Measurements from ENCODE around the gene CES5A.
"Not testable (repeated sequence)": the region's sequence is repeated elsewhere in the genome, so short reads cannot be mapped to it uniquely, and the experiment has no call there.

CES5A gene

GRCh38 chr16:55811811-55812210 is 63.4 kb downstream of the CES5A start:
- no peak overlapping the region for H3K4me3 ChIP-seq (ENCODE audit: low read depth, low read length)
- DNase-seq (ENCODE audit: low read depth): no peak
- no peak for TF ChIP-seq CTCF (IDR thresholded peaks at IDR 0.05; ENCODE audit: insufficient read depth, low read depth, low read length, missing control alignments)

- no peak overlapping the region for H3K4me3 ChIP-seq (ENCODE audit: low read depth, low read length)
- no peak for TF ChIP-seq CTCF (IDR thresholded peaks at IDR 0.05; ENCODE audit: insufficient read depth, low read depth, low read length, missing control alignments)
- no peak for DNase-seq (ENCODE audit: low read depth)
Observed at GRCh38 chr16:55810451-55810961, 64.7 kb downstream of the CES5A start.

- no peak for TF ChIP-seq CTCF (IDR thresholded peaks at IDR 0.05; ENCODE audit: insufficient read depth, low read depth, low read length, missing control alignments)
- H3K4me3 ChIP-seq (ENCODE audit: low read depth, low read length): no peak overlapping the region
- no peak for DNase-seq (ENCODE audit: low read depth)
Observed at GRCh38 chr16:55809851-55810250, 65.3 kb downstream of the CES5A start.

GRCh38 chr16:55809386-55809785 is 65.8 kb downstream of the CES5A start:
- DNase-seq (ENCODE audit: low read depth): no peak
- no peak for TF ChIP-seq CTCF (IDR thresholded peaks at IDR 0.05; ENCODE audit: insufficient read depth, low read depth, low read length, missing control alignments)
- no peak overlapping the region for H3K4me3 ChIP-seq (ENCODE audit: low read depth, low read length)

GRCh38 chr16:55808286-55808685 is 66.9 kb downstream of the CES5A start:
- DNase-seq (ENCODE audit: low read depth); H3K4me3 ChIP-seq (ENCODE audit: low read depth, low read length): not testable (repeated sequence)

- not testable (repeated sequence) for DNase-seq (ENCODE audit: low read depth); H3K4me3 ChIP-seq (ENCODE audit: low read depth, low read length)
Observed at GRCh38 chr16:55805104-55805503, 70.1 kb downstream of the CES5A start.

GRCh38 chr16:55803681-55804080 is 71.5 kb downstream of the CES5A start:
- not testable (repeated sequence) for DNase-seq (ENCODE audit: low read depth)

More at GRCh38 chr16:55803681-55804080, 71.5 kb downstream of the CES5A start:
- H3K4me3 ChIP-seq (ENCODE audit: low read depth, low read length): not testable (repeated sequence)

Measured in GM12865 (cell line).